HepG2 (cell line): ENCODE data around the gene PRKACB. TPM values are rescaled to one million over a fixed set of nuclear protein-coding genes. Genes with fewer than 3 reads are reported as not detected.

Experiments used
- ATF1 ChIP-seq: IDR thresholded peaks from 2 replicates; pipeline ENCODE4 v1.6.1; 2016; ENCODE audit warnings: mild to moderate bottlenecking, control low read depth
- CBX5 ChIP-seq: sonication (generic); formaldehyde crosslinking; IDR thresholded peaks from 2 replicates; pipeline ENCODE4 v1.4.0; 2020; ENCODE audit warnings: missing genetic modification reagents, borderline replicate concordance
- CEBPB ChIP-seq: IDR thresholded peaks from 2 replicates; pipeline ENCODE4 v1.6.1; 2011; ENCODE audit warnings: low read depth, low read length, improper control_type of control experiment, borderline replicate concordance
- HMG20B ChIP-seq: conservative IDR thresholded peaks from 2 replicates; pipeline ENCODE4 v1.6.1; 2016; ENCODE audit warnings: missing genetic modification reagents, missing compliant biosample characterization
- NCOA1 ChIP-seq: sonication (generic); formaldehyde crosslinking; IDR thresholded peaks from 2 replicates; pipeline ENCODE4 v1.9.0; 2021; ENCODE audit warnings: missing genetic modification reagents
- NKX3-1 ChIP-seq: sonication (generic); formaldehyde crosslinking; IDR thresholded peaks from 2 replicates; pipeline ENCODE4 v1.5.0; 2020; ENCODE audit warnings: missing genetic modification reagents
- RFXAP ChIP-seq: sonication (generic); formaldehyde crosslinking; IDR thresholded peaks from 2 replicates; pipeline ENCODE4 v1.4.0; 2020; ENCODE audit warnings: missing genetic modification reagents, borderline replicate concordance
- ZC3H13 ChIP-seq: sonication (generic); formaldehyde crosslinking; IDR thresholded peaks from 2 replicates; pipeline ENCODE4 v1.8.1; 2023; ENCODE audit warnings: mild to moderate bottlenecking, missing genetic modification reagents, moderate library complexity
- ZFP62 ChIP-seq: sonication (generic); formaldehyde crosslinking; IDR thresholded peaks from 2 replicates; pipeline ENCODE4 v1.4.0; 2020; ENCODE audit warnings: missing genetic modification reagents
- ZNF331 ChIP-seq: sonication (generic); formaldehyde crosslinking; IDR thresholded peaks from 2 replicates; pipeline ENCODE4 v1.4.0; 2020; ENCODE audit warnings: missing genetic modification reagents
- ZNF367 ChIP-seq: sonication (generic); formaldehyde crosslinking; IDR thresholded peaks from 2 replicates; pipeline ENCODE4 v1.4.0; 2020; ENCODE audit warnings: missing genetic modification reagents, borderline replicate concordance
- ZNF446 ChIP-seq: sonication (generic); formaldehyde crosslinking; IDR thresholded peaks from 2 replicates; pipeline ENCODE4 v1.5.0; 2020; ENCODE audit warnings: mild to moderate bottlenecking, missing genetic modification reagents
- ZNF468 ChIP-seq: sonication (generic); formaldehyde crosslinking; IDR thresholded peaks from 2 replicates; pipeline ENCODE4 v1.8.0; 2022; ENCODE audit warnings: mild to moderate bottlenecking, moderate library complexity, missing genetic modification reagents
- ZNF570 ChIP-seq: sonication (generic); formaldehyde crosslinking; IDR thresholded peaks from 2 replicates; pipeline ENCODE4 v1.4.0; 2020; ENCODE audit warnings: mild to moderate bottlenecking, missing genetic modification reagents, borderline replicate concordance
- ZNF614 ChIP-seq: IDR thresholded peaks from 2 replicates; pipeline ENCODE4 v1.6.1; 2018; ENCODE audit warnings: missing biosample characterization, missing genetic modification reagents, inconsistent platforms, borderline replicate concordance
- ZNF773 ChIP-seq: sonication (generic); formaldehyde crosslinking; IDR thresholded peaks from 2 replicates; pipeline ENCODE4 v1.4.0; 2020; ENCODE audit warnings: missing genetic modification reagents, borderline replicate concordance
- ZSCAN21 ChIP-seq: sonication (generic); formaldehyde crosslinking; IDR thresholded peaks from 2 replicates; pipeline ENCODE4 v1.8.0; 2022; ENCODE audit warnings: mild to moderate bottlenecking, missing genetic modification reagents, moderate library complexity, borderline replicate concordance
- polyA plus RNA-seq, 8 experiments: library from polyadenylated mRNA; depleted of rRNA in 3 of 8; stranded (reverse) in 7 of 8; unstranded in 1 of 8; fragments of >200 nt; fragmentation: Illumina TruSeq in 4 of 8; extraction: Trizol in 4 of 8; gene quantifications; 2 replicates each; pipeline versions ENCODE4 v1.2.1 to v1.2.3, GENCODE V29; 2011 to 2016; ENCODE audit warnings: low read depth in 4 of 8, missing spikeins in 1 of 8, mixed read lengths in 1 of 8; ENCODE audit not compliant: insufficient read depth in 1 of 8
- total RNA-seq, 5 experiments: library from RNA; depleted of rRNA; stranded (reverse); fragments of >200 nt; fragmentation: Illumina TruSeq; extraction: Trizol; gene quantifications; 2 replicates each; pipeline ENCODE4 v1.2.3, GENCODE V29; 2016; ENCODE audit warnings: low read depth in 1 of 5
- TF ChIP-seq, protein P1 (sequence below): sonication (generic); formaldehyde crosslinking; IDR thresholded peaks from 2 replicates; pipeline ENCODE4 v1.4.0; 2020; ENCODE audit warnings: missing genetic modification reagents
- TF ChIP-seq, protein P2 (sequence below): IDR thresholded peaks from 2 replicates; pipeline ENCODE4 v1.6.1; 2012; ENCODE audit warnings: low read depth, low read length, improper control_type of control experiment
- TF ChIP-seq, protein P3 (sequence below): sonication (generic); formaldehyde crosslinking; IDR thresholded peaks from 2 replicates; pipeline ENCODE4 v1.4.0; 2020; ENCODE audit warnings: missing genetic modification reagents
- TF ChIP-seq, protein P4 (sequence below): sonication (generic); formaldehyde crosslinking; IDR thresholded peaks from 2 replicates; pipeline ENCODE4 v1.5.1; 2020; ENCODE audit warnings: missing genetic modification reagents, mild to moderate bottlenecking, borderline replicate concordance
- TF ChIP-seq, protein P5 (sequence below): IDR thresholded peaks from 2 replicates; pipeline ENCODE4 v1.6.1; 2016; ENCODE audit warnings: low read depth, missing genetic modification reagents, missing compliant biosample characterization

The PRKACB gene
- total and polyA plus RNA-seq, 2 of the 13 experiments (the other 11 are each of a cell fraction or from before 2014, with no cell fraction given): 3.5 to 5.8 TPM

DNA sequence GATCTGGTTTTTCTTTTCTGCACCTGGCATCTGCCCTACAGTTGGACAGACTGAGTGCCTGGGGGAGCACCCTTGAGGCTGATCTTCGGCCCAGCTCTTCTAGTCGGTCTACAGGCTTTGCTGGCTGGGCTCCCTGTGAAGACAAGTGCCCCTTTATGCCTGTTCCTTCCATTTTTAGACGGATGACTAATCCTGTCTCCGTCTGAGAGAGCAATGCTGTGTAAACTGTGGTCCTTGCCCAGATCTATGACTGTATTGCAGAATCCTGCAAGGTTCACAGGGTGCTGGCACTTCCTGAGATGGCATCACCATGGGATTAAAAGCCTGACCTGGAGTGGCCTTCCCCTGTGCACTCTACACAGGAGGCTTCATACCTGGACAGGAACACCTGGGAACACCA lies 109.8 kb downstream of the PRKACB start (continued):
- no peak for TF ChIP-seq ZNF773
- TF ChIP-seq, protein P1, sequence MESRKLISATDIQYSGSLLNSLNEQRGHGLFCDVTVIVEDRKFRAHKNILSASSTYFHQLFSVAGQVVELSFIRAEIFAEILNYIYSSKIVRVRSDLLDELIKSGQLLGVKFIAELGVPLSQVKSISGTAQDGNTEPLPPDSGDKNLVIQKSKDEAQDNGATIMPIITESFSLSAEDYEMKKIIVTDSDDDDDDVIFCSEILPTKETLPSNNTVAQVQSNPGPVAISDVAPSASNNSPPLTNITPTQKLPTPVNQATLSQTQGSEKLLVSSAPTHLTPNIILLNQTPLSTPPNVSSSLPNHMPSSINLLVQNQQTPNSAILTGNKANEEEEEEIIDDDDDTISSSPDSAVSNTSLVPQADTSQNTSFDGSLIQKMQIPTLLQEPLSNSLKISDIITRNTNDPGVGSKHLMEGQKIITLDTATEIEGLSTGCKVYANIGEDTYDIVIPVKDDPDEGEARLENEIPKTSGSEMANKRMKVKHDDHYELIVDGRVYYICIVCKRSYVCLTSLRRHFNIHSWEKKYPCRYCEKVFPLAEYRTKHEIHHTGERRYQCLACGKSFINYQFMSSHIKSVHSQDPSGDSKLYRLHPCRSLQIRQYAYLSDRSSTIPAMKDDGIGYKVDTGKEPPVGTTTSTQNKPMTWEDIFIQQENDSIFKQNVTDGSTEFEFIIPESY: no peak
- no peak for TF ChIP-seq ZC3H13
- no peak for TF ChIP-seq ZSCAN21 (CRISPR knock-in tag)
- TF ChIP-seq ATF1 (CRISPR knock-in tag): no peak
- no peak for TF ChIP-seq NCOA1 (CRISPR knock-in tag)
- TF ChIP-seq, protein P2, sequence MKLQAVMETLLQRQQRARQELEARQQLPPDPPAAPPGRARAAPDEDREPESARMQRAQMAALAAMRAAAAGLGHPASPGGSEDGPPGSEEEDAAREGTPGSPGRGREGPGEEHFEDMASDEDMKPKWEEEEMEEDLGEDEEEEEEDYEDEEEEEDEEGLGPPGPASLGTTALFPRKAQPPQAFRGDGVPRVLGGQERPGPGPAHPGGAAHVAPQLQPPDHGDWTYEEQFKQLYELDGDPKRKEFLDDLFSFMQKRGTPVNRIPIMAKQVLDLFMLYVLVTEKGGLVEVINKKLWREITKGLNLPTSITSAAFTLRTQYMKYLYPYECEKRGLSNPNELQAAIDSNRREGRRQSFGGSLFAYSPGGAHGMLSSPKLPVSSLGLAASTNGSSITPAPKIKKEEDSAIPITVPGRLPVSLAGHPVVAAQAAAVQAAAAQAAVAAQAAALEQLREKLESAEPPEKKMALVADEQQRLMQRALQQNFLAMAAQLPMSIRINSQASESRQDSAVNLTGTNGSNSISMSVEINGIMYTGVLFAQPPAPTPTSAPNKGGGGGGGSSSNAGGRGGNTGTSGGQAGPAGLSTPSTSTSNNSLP: no peak
- no peak for TF ChIP-seq ZNF468 (CRISPR knock-in tag)
- TF ChIP-seq RFXAP (CRISPR knock-in tag): no peak
- no peak for TF ChIP-seq ZNF331 (CRISPR knock-in tag)
- no peak for TF ChIP-seq ZNF367
- TF ChIP-seq, protein P3, sequence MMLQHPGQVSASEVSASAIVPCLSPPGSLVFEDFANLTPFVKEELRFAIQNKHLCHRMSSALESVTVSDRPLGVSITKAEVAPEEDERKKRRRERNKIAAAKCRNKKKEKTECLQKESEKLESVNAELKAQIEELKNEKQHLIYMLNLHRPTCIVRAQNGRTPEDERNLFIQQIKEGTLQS (CRISPR knock-in tag): peak; percentile 66
- no peak for TF ChIP-seq ZNF570 (CRISPR knock-in tag)
- TF ChIP-seq, protein P4, sequence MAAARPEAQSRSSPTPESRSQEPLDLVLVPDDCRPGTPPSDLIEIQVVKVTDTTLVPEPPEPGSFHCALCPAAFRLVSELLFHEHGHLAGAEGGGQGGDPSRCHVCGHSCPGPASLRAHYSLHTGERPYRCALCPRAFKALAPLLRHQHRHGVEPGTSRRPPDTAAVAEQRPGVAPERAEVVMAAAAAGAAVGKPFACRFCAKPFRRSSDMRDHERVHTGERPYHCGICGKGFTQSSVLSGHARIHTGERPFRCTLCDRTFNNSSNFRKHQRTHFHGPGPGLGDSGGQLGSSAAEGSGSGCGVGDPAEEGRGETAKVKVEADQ: no peak
- TF ChIP-seq ZNF446 (CRISPR knock-in tag): no peak
- TF ChIP-seq ZFP62 (CRISPR knock-in tag): no peak
- no peak for TF ChIP-seq CBX5 (CRISPR knock-in tag)
- TF ChIP-seq, protein P5, sequence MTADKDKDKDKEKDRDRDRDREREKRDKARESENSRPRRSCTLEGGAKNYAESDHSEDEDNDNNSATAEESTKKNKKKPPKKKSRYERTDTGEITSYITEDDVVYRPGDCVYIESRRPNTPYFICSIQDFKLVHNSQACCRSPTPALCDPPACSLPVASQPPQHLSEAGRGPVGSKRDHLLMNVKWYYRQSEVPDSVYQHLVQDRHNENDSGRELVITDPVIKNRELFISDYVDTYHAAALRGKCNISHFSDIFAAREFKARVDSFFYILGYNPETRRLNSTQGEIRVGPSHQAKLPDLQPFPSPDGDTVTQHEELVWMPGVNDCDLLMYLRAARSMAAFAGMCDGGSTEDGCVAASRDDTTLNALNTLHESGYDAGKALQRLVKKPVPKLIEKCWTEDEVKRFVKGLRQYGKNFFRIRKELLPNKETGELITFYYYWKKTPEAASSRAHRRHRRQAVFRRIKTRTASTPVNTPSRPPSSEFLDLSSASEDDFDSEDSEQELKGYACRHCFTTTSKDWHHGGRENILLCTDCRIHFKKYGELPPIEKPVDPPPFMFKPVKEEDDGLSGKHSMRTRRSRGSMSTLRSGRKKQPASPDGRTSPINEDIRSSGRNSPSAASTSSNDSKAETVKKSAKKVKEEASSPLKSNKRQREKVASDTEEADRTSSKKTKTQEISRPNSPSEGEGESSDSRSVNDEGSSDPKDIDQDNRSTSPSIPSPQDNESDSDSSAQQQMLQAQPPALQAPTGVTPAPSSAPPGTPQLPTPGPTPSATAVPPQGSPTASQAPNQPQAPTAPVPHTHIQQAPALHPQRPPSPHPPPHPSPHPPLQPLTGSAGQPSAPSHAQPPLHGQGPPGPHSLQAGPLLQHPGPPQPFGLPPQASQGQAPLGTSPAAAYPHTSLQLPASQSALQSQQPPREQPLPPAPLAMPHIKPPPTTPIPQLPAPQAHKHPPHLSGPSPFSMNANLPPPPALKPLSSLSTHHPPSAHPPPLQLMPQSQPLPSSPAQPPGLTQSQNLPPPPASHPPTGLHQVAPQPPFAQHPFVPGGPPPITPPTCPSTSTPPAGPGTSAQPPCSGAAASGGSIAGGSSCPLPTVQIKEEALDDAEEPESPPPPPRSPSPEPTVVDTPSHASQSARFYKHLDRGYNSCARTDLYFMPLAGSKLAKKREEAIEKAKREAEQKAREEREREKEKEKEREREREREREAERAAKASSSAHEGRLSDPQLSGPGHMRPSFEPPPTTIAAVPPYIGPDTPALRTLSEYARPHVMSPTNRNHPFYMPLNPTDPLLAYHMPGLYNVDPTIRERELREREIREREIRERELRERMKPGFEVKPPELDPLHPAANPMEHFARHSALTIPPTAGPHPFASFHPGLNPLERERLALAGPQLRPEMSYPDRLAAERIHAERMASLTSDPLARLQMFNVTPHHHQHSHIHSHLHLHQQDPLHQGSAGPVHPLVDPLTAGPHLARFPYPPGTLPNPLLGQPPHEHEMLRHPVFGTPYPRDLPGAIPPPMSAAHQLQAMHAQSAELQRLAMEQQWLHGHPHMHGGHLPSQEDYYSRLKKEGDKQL (CRISPR knock-in tag): no peak
- no peak for TF ChIP-seq ZNF614 (CRISPR knock-in tag)
- TF ChIP-seq CEBPB: peak; percentile 50; the same call in 1 of the 2 replicates
- TF ChIP-seq HMG20B (CRISPR knock-in tag): no peak
- TF ChIP-seq NKX3-1 (CRISPR knock-in tag): no peak
